Measurements from ENCODE around the gene DSCAML1.

Gene DSCAML1

GRCh38 chr11:117794135-117794534 is 2.9 kb downstream of the DSCAML1 start:
- ChIA-PET POLR2A (no interaction called here), CTCF (interaction anchor here (1.2 to 6.9 kb wide), 2 partner anchors 14 to 368 kb away, joined by 3 to 33 read pairs; no protein-coding TSS in a partner anchor)
- H3K4me3 ChIP-seq (ENCODE audit: low read depth, low read length) = no peak overlapping the region
- TF ChIP-seq CTCF (IDR thresholded peaks at IDR 0.05; ENCODE audit: insufficient read depth, low read length, missing control alignments) = no peak
- no peak for DNase-seq (ENCODE audit: low read depth, low spot score)

- no peak for DNase-seq (ENCODE audit: low read depth, low spot score)
These were observed 3.4 kb downstream of the DSCAML1 start for GRCh38 chr11:117793583-117793982.

GRCh38 chr11:117792992-117793391 is 4.0 kb downstream of the DSCAML1 start:
- no peak for DNase-seq (ENCODE audit: low read depth, low spot score)
- POLR2A ChIA-PET = no interaction called here
- CTCF ChIA-PET = interaction anchor here (1.1 to 6.9 kb wide), 3 partner anchors 8 to 153 kb away, joined by 3 to 33 read pairs (median 3); no protein-coding TSS in a partner anchor
- TF ChIP-seq CTCF (IDR thresholded peaks at IDR 0.05; ENCODE audit: insufficient read depth, low read length, missing control alignments) = no peak
- H3K4me3 ChIP-seq (ENCODE audit: low read depth, low read length) = no peak overlapping the region

More at GRCh38 chr11:117793583-117793982, 3.4 kb downstream of the DSCAML1 start:
- ChIA-PET CTCF (interaction anchor here (1.1 to 6.9 kb wide), 3 partner anchors 15 to 367 kb away, joined by 3 to 33 read pairs (median 3); no protein-coding TSS in a partner anchor), POLR2A (no interaction called here)
- no peak overlapping the region for H3K4me3 ChIP-seq (ENCODE audit: low read depth, low read length)
- no peak for TF ChIP-seq CTCF (IDR thresholded peaks at IDR 0.05; ENCODE audit: insufficient read depth, low read length, missing control alignments)

GRCh38 chr11:117792241-117792640 is 4.8 kb downstream of the DSCAML1 start:
- POLR2A ChIA-PET = no interaction called here
- CTCF ChIA-PET = interaction anchor here (1.4 to 6.9 kb wide), 2 partner anchors 9 to 16 kb away, joined by 3 to 33 read pairs; no protein-coding TSS in a partner anchor
- no peak overlapping the region for H3K4me3 ChIP-seq (ENCODE audit: low read depth, low read length)
- no peak for DNase-seq (ENCODE audit: low read depth, low spot score)
- no peak for TF ChIP-seq CTCF (IDR thresholded peaks at IDR 0.05; ENCODE audit: insufficient read depth, low read length, missing control alignments)

GRCh38 chr11:117790279-117790678 is 6.7 kb downstream of the DSCAML1 start:
- ChIA-PET POLR2A (no interaction called here), CTCF (interaction anchor here (1.6 to 6.9 kb wide), 2 partner anchors 18 to 29 kb away, joined by 4 to 33 read pairs; no protein-coding TSS in a partner anchor)
- DNase-seq (ENCODE audit: low read depth, low spot score) = no peak
- no peak overlapping the region for H3K4me3 ChIP-seq (ENCODE audit: low read depth, low read length)
- TF ChIP-seq CTCF (IDR thresholded peaks at IDR 0.05; ENCODE audit: insufficient read depth, low read length, missing control alignments) = no peak

- no peak overlapping the region for H3K4me3 ChIP-seq (ENCODE audit: low read depth, low read length)
- TF ChIP-seq CTCF (IDR thresholded peaks at IDR 0.05; ENCODE audit: insufficient read depth, low read length, missing control alignments) = no peak
- ChIA-PET POLR2A (no interaction called here), CTCF (interaction anchor here (1.6 to 6.9 kb wide), 2 partner anchors 19 to 30 kb away, joined by 4 to 33 read pairs; no protein-coding TSS in a partner anchor)
- no peak for DNase-seq (ENCODE audit: low read depth, low spot score)
These were observed 7.8 kb downstream of the DSCAML1 start for GRCh38 chr11:117789241-117789640.
